Right cardiac atrium (tissue), 5 donors: ENCODE measurements around the gene FAM43B. TPM values are rescaled to one million over a fixed set of nuclear protein-coding genes. Genes with fewer than 3 reads are reported as not detected.
"Not testable (repeated sequence)": the region's sequence is repeated elsewhere in the genome, so short reads cannot be mapped to it uniquely, and the experiment has no call there.

Source experiments
- ATAC-seq, 2 donors: fragments of 200-7000 bp; cut with Tn5 transposase; one replicate each; pipeline versions ENCODE4 v1.8.0 to v1.9.1; 2020; ENCODE audit warnings: moderate library complexity in 2 of 2, mild to moderate bottlenecking in 1 of 2
- DNase-seq, 3 donors: peaks; one replicate each; pipeline ENCODE4 v3.0.0-alpha.2; 2020
- H3K27ac ChIP-seq: one replicate; pipeline ENCODE4 v1.5.1; 2013; ENCODE audit warnings: mild to moderate bottlenecking, low read length, control low read depth, moderate library complexity
- H3K27me3 ChIP-seq: one replicate; pipeline ENCODE4 v1.6.1; 2013; ENCODE audit not compliant: control insufficient read depth, insufficient read depth
- H3K4me1 ChIP-seq: one replicate; pipeline ENCODE4 v1.6.1; 2013; ENCODE audit warnings: low read length; ENCODE audit not compliant: control insufficient read depth, insufficient read depth
- H3K4me3 ChIP-seq: one replicate; pipeline ENCODE4 v1.5.1; 2013; ENCODE audit warnings: low read length, control low read depth
- H3K9me3 ChIP-seq: one replicate; pipeline ENCODE4 v1.6.1; 2013; ENCODE audit warnings: low read length; ENCODE audit not compliant: control insufficient read depth
- WGBS: extraction: QIAGEN DNeasy Blood & Tissue Kit; methylation state at CpG from one replicate; pipeline ENCODE4 v1.1.7; 2013; 5-methylcytosine and 5-hydroxymethylcytosine counted together
- intact Hi-C, 4 donors: fragments of 100-400 bp; cut with DNase I; formaldehyde crosslinking; loops; one replicate each; pipeline versions ENCODE4 v1.11.0 to v1.14.0; 2022 to 2023
- long read RNA-seq, 4 donors: library from polyadenylated mRNA; unstranded; transcript quantifications; one replicate each; pipeline ENCODE4 v2.0.0, GENCODE V29; 2020 to 2021
- polyA plus RNA-seq: library from polyadenylated mRNA; stranded (reverse); fragments of 200-250 nt; gene quantifications from one replicate; pipeline ENCODE4 v1.2.3, GENCODE V29; 2013
- total RNA-seq, 4 donors: library from RNA; stranded (reverse); fragmentation: NEBNext Ultra II Directional; extraction: Animal tissue kit (Norgen Biotek cat#: 25700); gene quantifications; one replicate each; pipeline ENCODE4 v1.2.1, GENCODE V29; 2021
- donor health status: healthy with polysubstance abuse.
- donor health status: DM: no; HTN: yes; CAD: no.
- donor health status: DM: no; HTN: no; CAD: no.
- donor health status: DM: no; HTN: yes; CAD: no; lungs with severe emphysema.
- donor health status: DM: yes; HTN: yes; CAD: no.

Gene FAM43B, protein sequence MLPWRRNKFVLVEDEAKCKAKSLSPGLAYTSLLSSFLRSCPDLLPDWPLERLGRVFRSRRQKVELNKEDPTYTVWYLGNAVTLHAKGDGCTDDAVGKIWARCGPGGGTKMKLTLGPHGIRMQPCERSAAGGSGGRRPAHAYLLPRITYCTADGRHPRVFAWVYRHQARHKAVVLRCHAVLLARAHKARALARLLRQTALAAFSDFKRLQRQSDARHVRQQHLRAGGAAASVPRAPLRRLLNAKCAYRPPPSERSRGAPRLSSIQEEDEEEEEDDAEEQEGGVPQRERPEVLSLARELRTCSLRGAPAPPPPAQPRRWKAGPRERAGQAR
- total RNA-seq: 1 to 10 TPM; 1.6 to 3.6 (median 2.7) TPM
- polyA plus RNA-seq: 1.3 TPM
- long read RNA-seq, donor 1, transcript FAM43B-201 (1 exons, 2,572 nt): major isoform, 19 of 19 reads
- long read RNA-seq, donor 1, partial matches to known transcripts: 0 of 19 reads
- long read RNA-seq, donor 1, other reads (novel, unspliced or antisense): 0 of 19 reads
- long read RNA-seq, donor 2, transcript FAM43B-201 (1 exons, 2,572 nt): major isoform, 15 of 15 reads
- long read RNA-seq, donor 2, partial matches to known transcripts: 0 of 15 reads
- long read RNA-seq, donor 2, other reads (novel, unspliced or antisense): 0 of 15 reads
- long read RNA-seq, donor 3, partial matches to known transcripts: 0 of 1 reads
- long read RNA-seq, donor 3, other reads (novel, unspliced or antisense): 1 of 1 reads
- long read RNA-seq, donor 4, transcript FAM43B-201 (1 exons, 2,572 nt): major isoform, 11 of 11 reads
- long read RNA-seq, donor 4, partial matches to known transcripts: 0 of 11 reads
- long read RNA-seq, donor 4, other reads (novel, unspliced or antisense): 0 of 11 reads

DNA sequence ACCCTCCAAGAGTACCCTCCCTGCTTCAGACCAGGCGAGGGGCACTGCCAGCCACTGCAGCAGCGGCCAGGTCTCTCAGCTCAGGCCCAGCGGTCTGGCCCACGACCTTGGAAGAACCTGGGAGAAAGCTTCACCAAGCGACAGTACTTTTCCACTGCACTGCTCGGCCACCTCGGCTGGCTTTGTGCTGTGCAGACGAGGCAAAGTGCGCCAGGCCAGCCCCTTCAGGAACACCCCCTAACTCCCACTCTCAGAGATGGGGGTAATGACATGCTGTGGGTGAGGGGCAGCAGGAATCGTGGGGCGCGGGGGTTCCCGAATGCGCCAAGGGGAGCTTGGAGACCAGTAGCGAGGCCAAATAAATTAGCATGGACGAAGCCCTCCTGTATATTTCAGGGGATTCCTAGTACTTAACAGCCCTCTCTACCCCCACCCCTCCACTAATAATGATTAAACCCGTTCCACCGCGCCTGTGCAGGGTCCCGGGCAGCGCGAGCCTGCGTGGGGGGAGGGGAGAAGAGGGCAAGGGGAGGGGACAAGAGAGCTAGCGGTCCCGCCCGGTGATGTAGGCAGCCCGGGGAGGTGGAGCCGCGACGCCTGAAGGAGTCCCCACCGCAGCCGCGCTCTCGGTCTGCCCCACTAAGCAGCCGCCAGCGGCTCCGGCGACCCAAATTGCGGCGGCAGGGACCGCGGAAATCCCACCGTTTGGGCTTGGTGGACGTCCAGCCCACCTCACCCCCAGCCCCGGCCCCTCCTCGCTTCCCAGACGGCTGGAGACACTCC, at the start of gene FAM43B:
Gene FAM43B, plus strand, starts transcription at position 629 of the 783 bp plus-strand sequence. CDS start 401 bp downstream, outside the sequence.
- Histone ChIP-seq H3K27me3 (no peaks in the 10 kb centered on the region), H3K27ac (peak within 1 kb of the TSS; percentile 63), H3K9me3 (no peaks in the 10 kb centered on the region), H3K4me1 (peaks cover 8% of the 10 kb centered on the region), H3K4me3 (peak within 1 kb of the TSS; percentile 39)
- intact Hi-C loops: no loop called here
- WGBS: 2% methylated on average over 47 of the region's 47 CpGs
- DNase-seq (peak; percentile 92 to 96 (median 95)), ATAC-seq (peak; percentile 95 to 96)

DNA sequence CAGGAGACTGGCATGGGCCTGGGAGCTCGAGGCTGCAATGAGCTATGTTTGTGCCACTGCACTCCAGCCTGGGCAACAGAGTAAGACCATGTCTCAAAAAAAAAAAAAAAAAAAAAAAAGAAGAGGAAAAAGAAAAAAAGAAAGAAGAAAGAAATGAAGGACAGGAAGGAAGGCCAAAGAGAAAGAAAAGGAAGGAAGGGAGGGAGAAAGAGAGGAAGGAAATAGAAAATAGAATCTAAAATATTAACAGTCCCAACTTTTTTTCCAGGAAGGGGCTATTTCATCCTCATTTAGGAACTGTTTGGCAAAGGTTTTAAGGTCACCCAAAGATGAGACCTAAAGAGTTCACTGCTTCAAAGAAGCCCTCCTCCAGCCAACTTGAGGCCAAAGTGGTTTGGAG, 46.9 kb upstream of the FAM43B start:
- intact Hi-C loops: no loop called here
- Histone ChIP-seq H3K27ac (no peak overlapping the region), H3K4me1 (peaks cover 2% of the 10 kb centered on the region), H3K27me3 (no peaks in the 10 kb centered on the region), H3K4me3 (no peak overlapping the region), H3K9me3 (no peaks in the 10 kb centered on the region)
- WGBS: 86% methylated on average over 1 of the region's 1 CpG
- ATAC-seq (no peak), DNase-seq (no peak)

DNA sequence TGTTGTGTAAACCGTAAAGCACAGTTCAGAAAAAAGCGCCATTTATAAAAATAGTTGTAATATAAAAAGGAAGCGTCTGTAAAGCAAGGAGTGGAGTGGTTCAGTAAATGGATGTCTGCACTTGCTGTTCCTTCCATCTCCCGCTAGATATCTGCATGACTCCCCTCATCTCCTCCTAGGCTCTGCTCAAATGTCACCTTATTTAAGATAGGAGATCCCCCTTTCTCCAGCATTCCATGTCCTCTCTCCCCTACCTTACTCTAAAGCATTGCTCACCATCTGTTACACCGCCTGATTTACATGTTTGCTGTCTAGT, 45.2 kb upstream of the FAM43B start:
- no peak for DNase-seq
- H3K9me3 ChIP-seq: no peaks in the 10 kb centered on the region
- H3K4me3 ChIP-seq: peak overlapping the region; percentile 89
- WGBS: 31% methylated on average over 5 of the region's 5 CpGs
- H3K27me3 ChIP-seq: no peaks in the 10 kb centered on the region
- intact Hi-C loops: no loop called here
- peak in 1 of 2 donors; percentile 3 for ATAC-seq
- H3K4me1 ChIP-seq: peaks cover 2% of the 10 kb centered on the region
- H3K27ac ChIP-seq: peak overlapping the region; percentile 58

DNA sequence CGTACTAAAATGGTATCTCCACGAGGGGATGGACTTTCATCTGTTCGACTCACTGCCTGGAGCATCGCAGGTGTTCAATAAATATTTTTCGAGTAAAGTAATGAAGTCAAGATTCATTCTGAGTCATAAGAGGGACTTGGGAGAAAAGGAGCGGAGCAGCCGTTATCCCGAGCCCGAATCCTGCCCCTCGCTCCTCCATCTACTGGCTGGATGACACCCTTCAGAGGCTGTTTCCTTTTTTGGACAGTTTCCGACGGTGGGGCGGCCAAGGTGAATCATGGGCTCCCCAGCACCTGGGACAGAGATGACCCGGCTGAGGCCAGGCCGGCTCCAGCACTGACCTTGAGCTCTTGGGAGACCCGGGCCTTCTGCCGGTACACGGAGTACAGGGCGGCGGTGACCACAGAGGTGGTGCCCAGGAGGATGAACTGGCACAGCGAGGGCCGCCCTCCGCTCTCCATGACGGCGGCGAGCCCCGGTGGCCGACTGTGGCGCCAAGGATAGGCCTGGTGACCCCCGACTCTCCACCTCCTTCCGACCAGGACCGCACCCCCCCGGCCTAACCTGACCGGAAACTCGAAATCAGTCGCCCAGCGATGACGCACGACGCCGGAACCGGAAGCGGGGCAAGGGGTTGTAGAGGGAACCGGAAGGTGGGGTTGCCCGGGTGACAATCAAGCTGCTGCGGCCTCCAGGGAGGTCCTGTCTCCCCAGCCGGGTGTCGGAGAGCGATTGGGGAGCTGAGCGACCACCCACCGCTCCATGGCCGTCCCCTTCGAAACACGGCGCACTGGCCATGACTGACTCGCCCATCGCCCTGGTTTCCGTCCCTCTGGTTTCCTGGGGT, 44.6 kb upstream of the FAM43B start, which contains the start of gene MUL1:
Gene MUL1, minus strand, starts transcription at position 588 of the 847 bp plus-strand sequence. Its CDS starts 127 bp downstream, at position 461.
- no peaks in the 10 kb centered on the region for H3K27me3 ChIP-seq
- peak within 1 kb of the TSS; percentile 89 for H3K4me3 ChIP-seq
- no peaks in the 10 kb centered on the region for H3K9me3 ChIP-seq
- intact Hi-C loops: no loop called here
- H3K27ac ChIP-seq: peak within 1 kb of the TSS; percentile 58
- WGBS: under 1% methylated on average over 58 of the region's 58 CpGs
- peaks cover 2% of the 10 kb centered on the region for H3K4me1 ChIP-seq
- DNase-seq (peak; percentile 97 to 98 (median 98)), ATAC-seq (peak; percentile 98)

DNA sequence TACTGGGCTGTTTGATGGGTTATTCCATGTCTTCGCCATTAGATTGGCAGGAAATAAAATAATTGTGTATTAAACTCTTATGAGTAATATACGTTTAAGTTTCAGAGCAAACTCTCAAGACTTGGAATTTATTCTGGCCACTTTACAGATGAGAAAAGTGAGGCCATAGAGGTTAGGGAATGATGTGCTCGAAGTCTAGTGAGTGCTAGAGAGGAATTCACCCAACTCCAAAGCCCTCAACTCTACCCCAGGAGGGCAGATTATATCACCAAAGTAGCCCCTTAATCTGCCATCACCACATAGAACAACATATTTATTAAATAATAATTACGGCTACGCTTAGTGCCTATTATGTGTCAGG, 44.0 kb upstream of the FAM43B start:
- intact Hi-C loops: no loop called here
- no peak for ATAC-seq
- no peaks in the 10 kb centered on the region for H3K9me3 ChIP-seq
- WGBS: 63% methylated on average over 5 of the region's 5 CpGs
- peaks cover 2% of the 10 kb centered on the region for H3K4me1 ChIP-seq
- H3K4me3 ChIP-seq: peak overlapping the region; percentile 89
- peak overlapping the region; percentile 36 for H3K27ac ChIP-seq
- no peak for DNase-seq
- H3K27me3 ChIP-seq: no peaks in the 10 kb centered on the region

DNA sequence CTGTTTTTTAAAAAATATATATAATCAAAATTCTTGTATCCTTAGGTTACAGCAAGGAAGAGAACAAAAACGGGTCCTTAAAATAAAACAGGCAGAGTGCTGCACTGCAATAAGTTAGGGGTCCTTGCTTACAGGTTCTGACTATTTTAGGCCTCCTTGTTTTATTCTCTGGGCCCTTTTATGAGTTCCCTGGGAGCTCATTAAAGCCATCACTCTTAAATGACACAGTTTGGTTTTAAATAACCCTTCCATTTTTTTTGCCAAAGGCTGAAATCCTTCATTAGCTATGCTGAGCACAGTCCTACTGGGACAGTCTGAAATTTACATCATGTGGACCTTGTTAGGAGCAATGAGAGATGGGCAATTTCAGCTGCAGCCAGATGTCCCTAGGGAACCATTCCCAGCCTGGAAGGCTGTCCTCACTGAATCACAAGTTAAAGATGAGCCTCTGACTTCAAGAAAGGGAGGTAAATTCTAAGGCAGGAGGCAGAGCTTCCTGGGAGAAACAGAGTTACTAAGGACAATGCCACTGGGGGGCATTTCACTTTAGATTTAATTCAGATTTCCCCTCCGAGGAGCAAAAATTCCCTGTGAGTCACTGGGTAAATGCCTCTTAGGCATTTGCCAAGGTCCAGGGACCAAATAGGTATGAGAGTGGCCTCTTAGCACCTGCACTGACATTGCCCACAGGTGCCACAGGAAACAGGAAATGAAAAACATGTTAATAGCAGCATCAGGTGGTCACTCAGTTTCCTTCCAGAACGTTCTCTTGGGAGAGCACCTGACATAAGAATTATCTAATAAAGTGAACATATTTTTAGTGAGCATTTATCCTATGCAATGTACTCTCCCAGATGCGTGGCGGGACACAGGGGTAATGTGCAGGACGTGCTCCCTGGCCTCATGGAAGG, 40.6 kb upstream of the FAM43B start:
- Histone ChIP-seq H3K27ac (no peak overlapping the region), H3K4me1 (peaks cover 2% of the 10 kb centered on the region), H3K27me3 (no peaks in the 10 kb centered on the region), H3K4me3 (no peak overlapping the region), H3K9me3 (no peaks in the 10 kb centered on the region)
- DNase-seq: no peak
- no peak for ATAC-seq
- WGBS: 54% methylated on average over 6 of the region's 6 CpGs
- intact Hi-C loops: no loop called here

DNA sequence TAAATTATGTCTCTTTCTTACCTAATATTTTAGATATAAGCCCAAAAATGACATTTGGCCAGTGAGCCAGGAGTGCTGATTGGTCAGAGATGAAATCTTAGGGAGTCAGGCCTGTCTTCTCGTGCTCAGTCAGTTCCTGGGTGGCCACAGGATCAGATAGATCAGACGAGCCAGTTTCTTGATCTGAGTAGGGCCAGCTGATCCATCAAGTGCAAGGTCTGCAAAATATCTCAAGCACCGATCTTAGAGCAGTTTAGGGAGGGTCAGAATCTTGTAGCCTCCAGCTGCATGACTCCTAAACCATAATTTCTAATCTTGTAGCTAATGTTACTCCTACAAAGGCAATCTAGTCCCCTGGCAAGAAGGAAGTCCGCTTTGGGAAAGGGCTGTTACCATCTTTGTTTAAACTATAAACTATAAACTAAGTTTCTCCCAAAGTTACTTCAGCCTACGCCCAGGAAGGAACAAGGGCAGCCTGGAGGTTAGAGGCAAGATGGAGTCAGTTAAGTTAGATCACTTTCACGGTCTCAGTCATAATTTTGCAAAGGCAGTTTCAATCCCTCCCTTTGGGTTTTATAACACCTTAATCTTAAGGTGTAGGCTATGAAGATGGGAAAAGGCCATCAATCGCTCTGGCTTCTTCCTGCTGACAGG, 32.6 kb upstream of the FAM43B start:
- DNase-seq, ATAC-seq, H3K4me1 ChIP-seq, H3K27ac ChIP-seq, H3K4me3 ChIP-seq, H3K9me3 ChIP-seq, H3K27me3 ChIP-seq: not testable (repeated sequence)
- 50% methylated on average over 7 of the region's 7 CpGs for WGBS
- intact Hi-C loops: loop anchor here in 2 of 4 donors (5.0 kb wide), 2 partner anchors 118 to 123 kb away; no protein-coding TSS in a partner anchor

DNA sequence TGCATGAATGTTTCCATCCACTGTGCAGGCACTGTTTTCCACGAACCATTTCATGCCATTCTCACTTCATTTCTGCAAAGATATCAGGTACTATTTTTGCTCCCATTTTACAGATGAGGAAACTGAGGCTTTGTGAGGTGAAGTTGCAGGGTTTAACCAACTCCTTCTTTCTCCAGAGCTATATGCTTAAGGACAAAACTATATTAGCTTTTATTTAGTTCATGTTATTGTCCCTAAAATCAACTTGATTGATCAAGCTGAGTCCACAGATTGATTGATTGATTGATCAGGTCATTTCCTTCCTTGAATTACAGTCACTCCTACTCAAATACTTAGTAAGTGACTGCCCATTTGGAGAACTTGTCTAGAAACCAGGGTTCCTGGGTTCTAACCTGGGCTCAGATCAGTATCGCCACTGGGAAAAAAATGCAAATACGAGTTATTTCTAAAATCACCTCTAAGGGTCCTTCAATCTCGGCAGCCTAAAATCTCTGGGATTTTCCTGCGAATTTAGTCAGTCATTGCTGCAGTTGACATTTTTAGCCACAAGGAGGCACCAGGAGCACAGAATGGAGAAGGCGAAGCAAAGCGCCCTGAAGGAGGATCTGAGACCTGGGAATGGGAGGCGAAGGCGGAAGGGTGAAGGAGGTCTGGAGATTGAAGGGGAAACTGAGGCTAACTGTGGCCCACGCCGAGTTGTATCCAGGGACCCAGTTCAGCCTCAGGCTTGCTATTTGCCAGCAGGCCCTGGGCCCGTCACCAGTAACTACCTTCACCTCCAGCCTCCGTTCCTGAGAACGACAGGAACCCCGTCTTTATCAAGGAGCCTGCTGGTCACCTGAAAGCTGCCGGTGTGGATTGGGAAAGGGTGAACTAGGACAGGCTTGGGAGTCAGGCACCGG, 30.2 kb upstream of the FAM43B start:
- intact Hi-C loops: loop anchor here in 2 of 4 donors (5.0 kb wide), 2 partner anchors 115 to 120 kb away; no protein-coding TSS in a partner anchor
- H3K27ac ChIP-seq: no peak overlapping the region
- WGBS: 18% methylated on average over 17 of the region's 17 CpGs
- no peaks in the 10 kb centered on the region for H3K27me3 ChIP-seq
- peak; percentile 70 to 82 for ATAC-seq
- no peaks in the 10 kb centered on the region for H3K4me1 ChIP-seq
- H3K9me3 ChIP-seq: no peaks in the 10 kb centered on the region
- peak; percentile 70 to 84 (median 75) for DNase-seq
- H3K4me3 ChIP-seq: no peak overlapping the region
